DND-41 (cell line): ENCODE results near the gene CACNA2D3.

Experiments used
- EZH2 ChIP-seq: IDR thresholded peaks from 3 replicates; pipeline ENCODE4 v1.6.1; 2012; ENCODE audit warnings: borderline replicate concordance, low read depth, mild to moderate bottlenecking, moderate library complexity, low read length, inconsistent platforms; ENCODE audit not compliant: severe bottlenecking
- TF ChIP-seq, protein P1 (sequence below): IDR thresholded peaks from 2 replicates; pipeline ENCODE4 v1.5.1; 2012; ENCODE audit warnings: borderline replicate concordance, low read length, moderate library complexity, mild to moderate bottlenecking; ENCODE audit not compliant: poor library complexity, severe bottlenecking; ENCODE audit errors: extremely low read depth

DNA sequence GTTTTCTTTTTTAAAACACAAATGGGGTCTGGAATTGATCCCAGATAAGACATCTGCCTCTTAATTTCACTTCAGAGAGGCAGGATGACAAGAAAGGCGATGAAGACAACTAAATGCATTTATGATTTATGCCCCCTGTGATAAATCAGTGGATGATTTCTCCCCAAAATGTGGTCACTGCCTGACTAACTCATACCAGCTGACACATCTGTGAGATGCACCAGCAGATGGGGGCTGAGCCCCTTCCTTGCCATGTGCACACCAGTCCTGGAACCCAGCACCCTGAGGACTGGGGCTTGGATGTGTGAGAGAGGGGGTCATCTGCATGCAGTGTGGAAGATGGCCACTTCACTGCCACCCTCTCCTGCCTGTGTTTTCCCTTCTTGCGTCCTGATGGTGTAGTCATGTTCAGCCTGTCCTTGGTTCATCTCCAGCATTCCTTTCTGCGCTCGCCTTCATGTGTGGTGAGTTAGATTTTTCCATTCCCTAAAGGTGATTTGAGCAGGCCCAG, 541.2 kb downstream of the CACNA2D3 start:
- TF ChIP-seq EZH2: no peak
- TF ChIP-seq, protein P1, sequence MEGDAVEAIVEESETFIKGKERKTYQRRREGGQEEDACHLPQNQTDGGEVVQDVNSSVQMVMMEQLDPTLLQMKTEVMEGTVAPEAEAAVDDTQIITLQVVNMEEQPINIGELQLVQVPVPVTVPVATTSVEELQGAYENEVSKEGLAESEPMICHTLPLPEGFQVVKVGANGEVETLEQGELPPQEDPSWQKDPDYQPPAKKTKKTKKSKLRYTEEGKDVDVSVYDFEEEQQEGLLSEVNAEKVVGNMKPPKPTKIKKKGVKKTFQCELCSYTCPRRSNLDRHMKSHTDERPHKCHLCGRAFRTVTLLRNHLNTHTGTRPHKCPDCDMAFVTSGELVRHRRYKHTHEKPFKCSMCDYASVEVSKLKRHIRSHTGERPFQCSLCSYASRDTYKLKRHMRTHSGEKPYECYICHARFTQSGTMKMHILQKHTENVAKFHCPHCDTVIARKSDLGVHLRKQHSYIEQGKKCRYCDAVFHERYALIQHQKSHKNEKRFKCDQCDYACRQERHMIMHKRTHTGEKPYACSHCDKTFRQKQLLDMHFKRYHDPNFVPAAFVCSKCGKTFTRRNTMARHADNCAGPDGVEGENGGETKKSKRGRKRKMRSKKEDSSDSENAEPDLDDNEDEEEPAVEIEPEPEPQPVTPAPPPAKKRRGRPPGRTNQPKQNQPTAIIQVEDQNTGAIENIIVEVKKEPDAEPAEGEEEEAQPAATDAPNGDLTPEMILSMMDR: no peak
